Fibroblast of skin of right quadriceps (primary cell): ENCODE measurements around the gene KHDRBS2.
A peak's percentile ranks its signal among the peaks of the same experiment; 100 is the strongest.

Source experiments
- DNase-seq: peaks from one replicate; pipeline ENCODE4 v3.0.0-alpha.2; 2013

Gene KHDRBS2

GRCh38 chr6:62009445-62009844 is 276.6 kb downstream of the KHDRBS2 start:
- no peak for DNase-seq

DNA sequence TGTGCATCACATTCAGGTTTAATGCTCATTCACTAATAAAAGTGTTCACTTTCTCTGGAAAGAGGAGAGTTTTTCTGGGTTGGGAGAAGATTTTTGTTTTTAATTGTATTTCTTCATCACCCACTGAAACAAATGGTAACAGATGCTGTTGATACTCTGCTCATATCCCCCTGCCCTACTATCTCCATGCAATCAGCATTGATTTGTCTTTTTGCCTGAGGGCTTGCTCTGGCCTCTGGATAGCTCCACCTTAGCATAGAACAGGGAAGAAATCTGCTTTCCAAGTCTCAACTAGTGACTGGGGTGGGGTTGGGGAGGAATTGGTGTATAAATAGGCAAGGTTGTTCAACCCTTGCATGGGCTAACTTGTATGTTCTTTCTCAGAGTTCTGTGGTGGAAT is 296.4 kb downstream of the KHDRBS2 start:
- DNase-seq = no peak

DNA sequence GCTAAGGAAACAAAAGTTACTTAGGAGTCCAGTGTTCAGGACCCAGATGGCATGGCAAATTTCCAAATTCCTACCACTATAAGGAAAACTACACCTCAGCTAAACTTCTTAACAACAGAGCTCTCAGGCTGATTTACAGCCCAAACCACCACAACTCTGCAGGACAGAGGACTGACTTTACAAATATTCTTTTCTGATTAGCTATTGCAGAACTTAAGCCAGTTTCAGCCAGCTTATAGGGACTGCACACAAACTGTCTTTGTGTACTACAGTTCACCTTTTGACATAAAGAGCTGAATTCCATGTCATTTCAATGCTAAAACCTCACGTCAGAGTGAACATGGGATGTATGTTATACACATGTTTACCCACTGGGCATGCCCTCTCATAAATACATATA is 305.4 kb downstream of the KHDRBS2 start:
- no peak for DNase-seq

DNA sequence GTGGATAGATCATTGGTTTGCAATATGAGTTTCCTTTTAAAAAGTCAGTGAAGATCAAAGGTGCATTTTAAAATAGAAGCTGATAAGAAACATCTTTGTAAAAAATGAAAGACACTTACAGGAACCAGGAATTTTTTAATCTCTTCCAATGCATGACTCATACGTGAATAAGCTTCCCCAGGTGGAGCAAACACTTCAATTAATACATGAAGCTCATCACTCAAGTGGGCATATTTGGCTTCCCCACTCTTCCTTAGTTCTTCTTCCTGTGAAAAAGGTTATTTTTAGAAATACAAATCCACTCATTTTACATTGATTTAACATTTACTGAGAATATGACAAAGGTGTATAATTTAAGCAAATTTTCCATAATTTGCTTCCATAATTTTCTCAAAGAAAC is 308.1 kb downstream of the KHDRBS2 start:
- no peak for DNase-seq

GRCh38 chr6:61977099-61977498 is 308.9 kb downstream of the KHDRBS2 start:
- DNase-seq = no peak

DNA sequence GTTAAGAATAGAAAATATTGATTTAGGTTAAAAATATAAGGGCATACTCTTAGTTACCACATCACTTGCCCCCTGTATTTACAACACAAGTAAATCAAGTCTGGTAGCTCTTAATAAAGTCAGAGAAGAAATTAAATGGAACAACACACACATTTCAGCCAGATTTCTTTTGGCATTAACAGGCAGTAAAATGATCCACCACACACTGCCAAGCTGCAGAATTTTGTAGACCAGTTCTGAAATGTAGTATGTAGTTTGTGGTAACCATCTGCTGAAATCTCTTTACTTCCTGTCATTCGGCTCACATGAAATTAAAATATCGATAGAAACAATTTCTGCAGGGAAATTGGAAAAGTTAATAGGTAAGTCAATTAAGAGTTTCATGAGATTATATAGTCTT is 326.8 kb downstream of the KHDRBS2 start:
- no peak for DNase-seq

GRCh38 chr6:61953851-61954250 is 332.2 kb downstream of the KHDRBS2 start:
- DNase-seq = no peak

GRCh38 chr6:61951586-61951985 is 334.4 kb downstream of the KHDRBS2 start:
- no peak for DNase-seq

GRCh38 chr6:61950811-61951210 is 335.2 kb downstream of the KHDRBS2 start:
- no peak for DNase-seq

DNA sequence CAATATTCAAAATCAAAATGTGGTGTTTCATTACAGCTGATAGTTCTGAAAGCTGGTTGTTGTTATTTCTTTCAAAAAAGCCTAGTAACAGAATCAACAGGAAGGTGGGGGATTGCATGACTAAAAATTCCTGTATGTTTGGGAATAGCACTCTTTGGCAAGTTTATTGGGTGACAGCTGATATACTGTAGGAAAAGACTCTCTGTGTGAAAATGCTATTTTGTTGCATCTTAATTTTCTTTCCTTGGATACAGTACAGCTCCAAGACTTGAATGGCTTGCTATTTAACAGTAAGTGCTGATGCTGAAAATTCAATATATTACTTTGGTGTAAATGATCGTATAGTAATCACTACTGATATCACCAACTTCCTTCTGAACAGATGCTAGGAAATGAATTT is 336.1 kb downstream of the KHDRBS2 start:
- no peak for DNase-seq

DNA sequence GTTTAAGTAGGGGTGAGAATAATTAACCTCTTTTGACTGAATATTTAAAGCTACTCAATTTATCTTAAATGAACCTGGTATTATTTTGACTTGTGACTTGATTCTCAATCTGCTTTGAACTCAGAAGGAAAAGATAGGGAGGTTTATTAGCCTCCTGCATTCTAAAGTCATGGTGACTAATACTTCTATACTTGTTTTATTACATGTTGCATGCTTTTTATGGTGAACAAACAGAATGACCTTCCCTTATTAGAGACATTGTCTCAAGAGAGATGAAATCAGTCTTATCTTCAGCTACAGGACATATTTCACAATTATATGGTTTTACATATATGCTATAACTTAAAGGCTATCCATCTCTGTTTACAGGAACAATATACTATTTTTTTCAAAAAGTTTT is 336.9 kb downstream of the KHDRBS2 start:
- no peak for DNase-seq

- no peak for DNase-seq
These were observed 338.6 kb downstream of the KHDRBS2 start for GRCh38 chr6:61947311-61947947.

- DNase-seq = no peak
These were observed 345.1 kb downstream of the KHDRBS2 start for GRCh38 chr6:61940919-61941318.

- no peak for DNase-seq
These were observed 350.7 kb downstream of the KHDRBS2 start for GRCh38 chr6:61935242-61935846.

DNA sequence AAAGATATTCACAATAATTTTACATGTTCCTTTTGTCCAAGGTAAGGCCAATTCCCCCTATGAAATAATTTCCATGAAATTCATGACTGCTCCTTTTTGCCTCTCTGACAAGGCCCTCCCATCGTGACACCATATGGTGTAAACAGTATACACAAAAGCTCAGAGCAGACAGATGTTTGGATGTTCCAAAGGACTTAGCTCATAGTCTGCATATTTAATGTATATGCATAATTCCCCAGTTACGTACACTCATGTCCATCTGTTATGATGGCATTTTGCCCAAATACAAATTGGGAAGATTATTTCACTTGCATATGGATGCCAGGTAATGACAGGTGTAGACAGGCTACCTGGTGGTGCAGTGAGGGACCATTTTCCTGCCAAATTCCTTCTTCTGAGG is 376.5 kb downstream of the KHDRBS2 start:
- DNase-seq = no peak

- no peak for DNase-seq
These were observed 384.3 kb downstream of the KHDRBS2 start for GRCh38 chr6:61901748-61902147.

GRCh38 chr6:61894536-61894935 is 391.5 kb downstream of the KHDRBS2 start:
- DNase-seq = no peak

DNA sequence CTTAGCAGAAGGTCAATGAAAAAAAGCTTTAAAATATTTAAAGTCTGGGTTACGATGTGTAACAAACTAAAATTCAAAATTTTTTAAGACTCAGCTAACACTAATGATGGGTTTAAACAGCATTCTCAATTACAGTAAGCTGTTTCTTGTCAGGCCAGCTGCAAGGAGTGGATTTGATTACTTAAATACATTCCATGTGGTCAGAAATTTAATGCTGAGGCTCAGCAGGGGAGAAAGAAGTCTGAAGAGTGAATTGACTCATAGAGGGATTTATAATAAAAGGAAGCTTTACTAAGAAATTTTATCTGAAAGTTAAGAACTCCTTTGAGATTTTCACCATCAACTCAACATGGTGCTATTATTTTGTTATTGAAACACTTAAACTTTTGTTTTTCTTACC is 398.6 kb downstream of the KHDRBS2 start:
- DNase-seq = peak; percentile 0

DNA sequence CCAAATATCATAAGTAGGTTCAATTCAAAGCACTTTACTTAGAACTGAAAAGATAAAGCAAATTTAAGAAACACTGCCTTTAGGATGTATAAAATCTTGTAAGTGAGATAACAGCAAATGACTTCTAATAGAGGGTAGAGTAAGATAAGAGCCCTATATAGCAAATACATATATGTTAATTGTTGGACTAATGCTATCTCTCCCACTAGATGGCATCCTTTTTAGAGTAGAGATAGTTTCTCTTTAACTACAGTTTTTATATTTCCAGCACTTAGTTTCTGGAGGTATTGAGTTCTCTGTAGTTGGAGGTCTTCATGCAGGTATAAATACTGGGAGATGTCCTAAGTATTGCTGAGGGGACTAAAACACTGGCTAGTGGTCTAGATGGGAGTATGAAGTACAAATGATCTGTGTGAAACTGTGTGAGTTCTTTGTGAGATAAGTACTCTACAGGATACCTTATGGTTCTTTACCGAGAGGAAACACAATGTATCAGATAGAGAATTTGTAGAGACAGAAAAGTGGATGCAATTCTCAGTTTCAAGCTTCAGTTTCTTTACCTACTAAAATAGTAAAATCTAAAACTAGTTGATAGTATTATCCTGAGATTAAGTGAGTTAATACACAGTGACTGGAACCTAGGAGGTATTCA is 399.3 kb downstream of the KHDRBS2 start:
- DNase-seq = no peak

DNA sequence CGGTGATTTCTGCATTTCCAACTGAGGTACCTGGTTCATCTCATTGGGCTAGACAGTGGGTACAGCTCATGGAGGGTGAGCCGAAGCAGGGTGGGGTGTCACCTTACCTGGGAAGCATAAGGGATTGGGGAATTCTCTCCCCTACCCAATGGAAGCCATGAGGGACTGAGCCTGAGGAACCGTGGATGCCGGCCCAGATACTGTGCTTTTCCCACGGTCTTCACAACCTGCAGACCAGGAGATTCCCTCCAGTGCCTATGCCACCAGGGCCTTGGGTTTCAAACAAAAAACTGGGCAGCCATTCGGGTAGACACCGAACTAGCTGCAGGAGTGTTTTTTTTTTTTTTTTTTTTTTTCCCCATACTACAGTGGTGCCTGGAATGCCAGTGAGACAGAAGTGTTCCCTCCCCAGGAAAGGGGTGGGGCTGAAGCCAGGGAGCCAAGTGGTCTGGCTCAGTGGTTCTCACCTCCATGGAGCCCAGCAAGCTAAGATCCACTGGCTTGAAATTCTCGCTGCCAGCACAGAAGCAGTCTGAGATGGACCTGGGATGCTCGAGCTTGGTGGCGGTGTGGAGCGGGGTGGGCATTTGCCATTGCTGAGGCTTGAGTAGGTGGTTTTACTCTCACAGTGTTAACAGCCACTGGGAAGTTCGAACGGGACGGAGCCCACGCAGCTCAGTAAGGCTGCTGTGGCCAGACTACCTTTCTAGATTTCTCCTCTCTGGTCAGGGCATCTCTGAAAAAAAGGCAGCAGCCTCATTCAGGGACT is 416.2 kb downstream of the KHDRBS2 start:
- DNase-seq = no peak

GRCh38 chr6:61868507-61869080 is 417.4 kb downstream of the KHDRBS2 start:
- no peak for DNase-seq

- DNase-seq = no peak
These were observed 418.4 kb downstream of the KHDRBS2 start for GRCh38 chr6:61867635-61868034.

DNA sequence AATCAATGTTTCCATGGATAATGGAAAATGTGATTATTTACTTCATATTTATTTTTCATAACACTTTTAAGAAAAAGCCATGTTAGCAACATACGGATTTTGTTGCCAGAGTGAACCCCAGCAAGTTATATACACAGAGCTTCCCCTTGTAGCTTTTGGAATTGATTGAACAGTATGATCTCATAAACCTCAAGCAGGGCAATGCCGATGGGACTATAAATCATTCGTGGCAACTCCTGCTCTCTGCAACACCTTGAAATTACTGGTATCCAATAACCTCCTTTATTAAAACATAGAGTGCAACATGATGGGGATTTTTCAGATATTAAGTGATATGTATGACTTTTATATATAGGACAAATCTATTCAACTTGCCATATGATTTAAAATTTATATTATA is 428.5 kb downstream of the KHDRBS2 start:
- DNase-seq = no peak
